ENCODE data around the gene HGF. TPM values are rescaled to one million over a fixed set of nuclear protein-coding genes. Genes with fewer than 3 reads are reported as not detected.

Gene HGF
- total RNA-seq, 4 donors from 2014 or later: 9.7 to 31.4 (median 12.6) TPM

DNA sequence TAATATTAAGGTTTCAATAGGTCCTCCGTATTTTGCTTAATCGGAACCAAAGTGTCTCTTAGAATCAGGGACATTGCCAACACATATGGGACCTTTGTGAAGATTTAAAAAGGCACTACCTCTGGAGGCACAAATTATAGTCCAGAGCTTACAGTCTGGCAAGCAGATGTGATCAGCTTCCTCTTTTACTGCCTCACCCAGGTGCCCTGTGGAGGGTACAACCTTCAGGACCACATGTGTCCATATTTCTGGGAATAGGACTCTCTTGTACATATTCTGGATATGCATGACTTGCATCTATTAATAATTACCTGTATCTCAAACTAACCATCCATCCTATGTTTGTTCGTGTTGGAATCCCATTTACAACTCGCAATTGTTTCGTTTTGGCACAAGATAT lies 60.0 kb downstream of the HGF start:
- no peak overlapping the region for H3K4me3 ChIP-seq (replicated peaks in 1 of 3)
- intact Hi-C loops (cut with DNase I): loop anchor here (10.0 kb wide), 1 partner anchor 205 kb away; no protein-coding TSS in a partner anchor
- H3K4me1 ChIP-seq: no peaks in the 10 kb centered on the region
- H3K36me3 ChIP-seq: no peaks in the 10 kb centered on the region
- WGBS, 2 donors: 95 to 98% methylated on average over 5 of the region's 5 CpGs
- no peak for DNase-seq
- TF ChIP-seq POLR2A (IDR thresholded peaks at IDR 0.05): no peak
- TF ChIP-seq, protein P1, sequence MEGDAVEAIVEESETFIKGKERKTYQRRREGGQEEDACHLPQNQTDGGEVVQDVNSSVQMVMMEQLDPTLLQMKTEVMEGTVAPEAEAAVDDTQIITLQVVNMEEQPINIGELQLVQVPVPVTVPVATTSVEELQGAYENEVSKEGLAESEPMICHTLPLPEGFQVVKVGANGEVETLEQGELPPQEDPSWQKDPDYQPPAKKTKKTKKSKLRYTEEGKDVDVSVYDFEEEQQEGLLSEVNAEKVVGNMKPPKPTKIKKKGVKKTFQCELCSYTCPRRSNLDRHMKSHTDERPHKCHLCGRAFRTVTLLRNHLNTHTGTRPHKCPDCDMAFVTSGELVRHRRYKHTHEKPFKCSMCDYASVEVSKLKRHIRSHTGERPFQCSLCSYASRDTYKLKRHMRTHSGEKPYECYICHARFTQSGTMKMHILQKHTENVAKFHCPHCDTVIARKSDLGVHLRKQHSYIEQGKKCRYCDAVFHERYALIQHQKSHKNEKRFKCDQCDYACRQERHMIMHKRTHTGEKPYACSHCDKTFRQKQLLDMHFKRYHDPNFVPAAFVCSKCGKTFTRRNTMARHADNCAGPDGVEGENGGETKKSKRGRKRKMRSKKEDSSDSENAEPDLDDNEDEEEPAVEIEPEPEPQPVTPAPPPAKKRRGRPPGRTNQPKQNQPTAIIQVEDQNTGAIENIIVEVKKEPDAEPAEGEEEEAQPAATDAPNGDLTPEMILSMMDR (IDR thresholded peaks at IDR 0.05): no peak
- H3K9me3 ChIP-seq: no peaks in the 10 kb centered on the region
- no peaks in the 10 kb centered on the region for H3K27me3 ChIP-seq
- no peak overlapping the region for H3K27ac ChIP-seq

DNA sequence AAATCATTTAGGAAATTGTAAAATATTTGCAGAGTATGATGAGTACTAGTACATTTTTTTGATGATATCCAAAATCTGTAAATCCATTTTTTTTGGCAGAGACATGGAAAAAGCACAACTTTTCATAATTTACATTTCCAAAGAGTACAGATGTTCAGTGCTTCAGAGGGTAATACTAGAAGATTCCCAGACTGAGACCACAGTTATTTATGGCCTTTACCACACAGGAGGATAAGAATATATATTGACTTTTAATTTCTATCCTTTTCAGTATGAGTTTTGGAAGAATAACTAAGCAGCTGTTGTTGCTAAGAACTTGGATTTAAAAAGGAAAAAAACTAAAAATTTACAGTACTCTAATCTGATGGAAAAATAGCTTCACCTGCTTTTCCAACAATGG lies 61.9 kb downstream of the HGF start:
- Histone ChIP-seq H3K36me3 (no peaks in the 10 kb centered on the region), H3K9me3 (no peaks in the 10 kb centered on the region), H3K4me3 (replicated peaks in 1 of 3) (no peak overlapping the region), H3K4me1 (no peaks in the 10 kb centered on the region), H3K27ac (no peak overlapping the region), H3K27me3 (no peaks in the 10 kb centered on the region)
- TF ChIP-seq, protein P1 (IDR thresholded peaks at IDR 0.05): no peak
- no peak for TF ChIP-seq POLR2A (IDR thresholded peaks at IDR 0.05)
- intact Hi-C loops (cut with DNase I): no loop called here
- DNase-seq: no peak

- Histone ChIP-seq H3K27me3 (no peaks in the 10 kb centered on the region), H3K4me3 (replicated peaks in 1 of 3) (no peak overlapping the region), H3K36me3 (no peaks in the 10 kb centered on the region), H3K4me1 (no peaks in the 10 kb centered on the region), H3K27ac (no peak overlapping the region), H3K9me3 (no peaks in the 10 kb centered on the region)
- 90 to 92% methylated on average over 4 of the region's 4 CpGs for WGBS, 2 donors
- intact Hi-C loops (cut with DNase I): no loop called here
- no peak for DNase-seq
- TF ChIP-seq, protein P1 (IDR thresholded peaks at IDR 0.05): no peak
- no peak for TF ChIP-seq POLR2A (IDR thresholded peaks at IDR 0.05)
These were observed 62.7 kb downstream of the HGF start for GRCh38 chr7:81707196-81707595.

DNA sequence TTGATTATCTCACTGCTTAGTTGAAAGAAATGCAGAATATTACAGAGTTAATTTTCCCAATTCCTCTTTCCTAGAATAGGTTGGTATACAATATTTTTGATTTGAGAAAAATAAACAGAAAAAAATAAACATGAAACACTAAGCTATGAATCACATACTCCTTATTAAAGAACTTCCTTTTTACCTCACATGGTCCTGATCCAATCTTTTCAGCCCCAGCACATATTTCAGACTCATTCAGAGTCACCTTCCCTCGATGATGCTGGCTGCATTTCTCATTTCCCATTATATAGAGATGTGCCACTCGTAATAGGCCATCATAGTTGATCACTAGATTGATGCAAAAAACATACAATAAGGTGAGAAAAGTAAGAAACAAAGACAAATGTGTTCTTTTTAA lies 64.6 kb downstream of the HGF start:
- no peaks in the 10 kb centered on the region for H3K9me3 ChIP-seq
- no peaks in the 10 kb centered on the region for H3K4me1 ChIP-seq
- TF ChIP-seq, protein P1 (IDR thresholded peaks at IDR 0.05): no peak
- TF ChIP-seq POLR2A (IDR thresholded peaks at IDR 0.05): no peak
- intact Hi-C loops (cut with DNase I): no loop called here
- H3K27me3 ChIP-seq: no peaks in the 10 kb centered on the region
- no peak for DNase-seq
- H3K4me3 ChIP-seq (replicated peaks in 1 of 3): no peak overlapping the region
- no peak overlapping the region for H3K27ac ChIP-seq
- 93% methylated on average over 2 of the region's 2 CpGs for WGBS, 2 donors
- no peaks in the 10 kb centered on the region for H3K36me3 ChIP-seq

GRCh38 chr7:81704595-81704994 lies 65.3 kb downstream of the HGF start:
- TF ChIP-seq POLR2A (IDR thresholded peaks at IDR 0.05): no peak
- TF ChIP-seq, protein P1 (IDR thresholded peaks at IDR 0.05): no peak
- DNase-seq: no peak
- intact Hi-C loops (cut with DNase I): no loop called here
- Histone ChIP-seq H3K27me3 (no peaks in the 10 kb centered on the region), H3K4me1 (no peaks in the 10 kb centered on the region), H3K4me3 (replicated peaks in 1 of 3) (no peak overlapping the region), H3K36me3 (no peaks in the 10 kb centered on the region), H3K9me3 (no peaks in the 10 kb centered on the region), H3K27ac (no peak overlapping the region)
- WGBS, 2 donors: 76 to 80% methylated on average over 3 of the region's 3 CpGs
